HT1080 (cell line): ENCODE data around the gene ZBTB21. TPM values are rescaled to one million over a fixed set of nuclear protein-coding genes. Genes with fewer than 3 reads are reported as not detected.

ENCODE experiments used
- DNase-seq: peaks from one replicate; pipeline ENCODE4 v3.0.0-alpha.2; 2015; ENCODE audit warnings: low read depth
- polyA plus RNA-seq, 2 experiments: library from polyadenylated mRNA; depleted of rRNA; stranded (reverse); fragments of >200 nt; gene quantifications; 2 replicates each; pipeline ENCODE4 v1.2.3, GENCODE V29; 2015
- total RNA-seq: library from RNA; depleted of rRNA; stranded (reverse); fragments of >200 nt; shearing (Covaris generic); gene quantifications from 2 replicates; pipeline ENCODE4 v1.2.3, GENCODE V29; 2014; rRNA removed

The ZBTB21 gene
- 8.3 and 11.3 TPM in 2 replicates for total RNA-seq
- polyA plus RNA-seq (2015; cell fraction: cytosol; rRNA removed), result 6.4 and 10.0 TPM in 2 replicates
- polyA plus RNA-seq (2015; cell fraction: nucleus; rRNA removed), result 11.9 and 16.2 TPM in 2 replicates

DNA sequence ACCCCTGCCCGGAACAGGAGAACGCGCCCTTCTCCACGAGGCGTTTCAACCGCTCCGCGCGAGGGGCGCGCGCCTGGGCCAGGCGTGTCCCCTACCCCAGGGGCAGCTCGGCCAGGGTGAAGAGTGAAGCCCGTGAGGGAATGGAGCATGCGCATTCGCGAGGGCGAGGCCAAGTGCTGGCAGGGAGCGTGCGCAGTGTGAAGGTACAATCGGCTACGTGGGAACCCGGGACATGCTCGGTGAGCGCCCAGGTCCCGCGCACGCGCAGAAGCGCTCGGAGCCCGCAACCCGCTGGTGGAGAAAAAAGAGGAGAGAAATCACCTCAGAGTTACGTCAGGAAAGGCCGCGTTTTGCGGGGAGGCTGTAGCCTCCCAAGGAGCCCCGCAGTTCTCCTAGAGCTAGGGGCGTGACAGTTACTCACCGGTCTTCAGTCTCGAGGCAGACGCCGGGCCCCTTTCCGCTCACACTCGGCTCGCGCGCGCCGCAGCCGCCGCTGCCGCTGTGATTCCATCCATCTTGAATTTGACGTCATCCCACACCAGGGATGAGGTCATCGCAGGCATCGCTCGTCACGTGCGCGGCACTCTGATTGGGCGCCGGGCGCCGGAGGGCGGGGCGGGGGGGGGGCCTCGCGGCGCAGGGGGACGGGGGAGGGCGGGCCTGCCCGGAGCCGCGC lies at the start of gene ZBTB21:
Gene ZBTB21, minus strand, starts transcription at position 530 of the 676 bp plus-strand sequence. CDS start 16,265 bp downstream, outside the sequence.
- DNase-seq, result peak; percentile 96

DNA sequence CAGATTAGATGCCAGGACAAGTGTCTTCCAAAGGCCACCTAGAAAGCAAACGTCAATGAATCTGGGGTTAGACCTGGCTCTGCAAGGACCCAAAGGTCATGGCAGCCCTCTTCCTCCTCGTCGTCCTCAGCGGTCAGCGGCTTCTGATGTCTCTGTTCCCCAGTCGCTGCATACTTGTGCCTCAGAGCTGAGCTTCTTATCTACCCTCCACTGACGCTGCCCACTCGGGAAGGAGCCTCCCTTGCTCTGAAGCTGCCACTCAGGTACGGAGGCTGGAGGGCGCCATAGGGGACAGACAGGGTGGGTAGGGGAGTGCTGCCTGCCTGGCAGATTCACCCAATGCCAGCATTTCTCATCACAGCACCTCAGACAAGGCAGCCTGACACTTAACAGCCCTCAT lies 49.6 kb upstream of the ZBTB21 start:
- no peak for DNase-seq

DNA sequence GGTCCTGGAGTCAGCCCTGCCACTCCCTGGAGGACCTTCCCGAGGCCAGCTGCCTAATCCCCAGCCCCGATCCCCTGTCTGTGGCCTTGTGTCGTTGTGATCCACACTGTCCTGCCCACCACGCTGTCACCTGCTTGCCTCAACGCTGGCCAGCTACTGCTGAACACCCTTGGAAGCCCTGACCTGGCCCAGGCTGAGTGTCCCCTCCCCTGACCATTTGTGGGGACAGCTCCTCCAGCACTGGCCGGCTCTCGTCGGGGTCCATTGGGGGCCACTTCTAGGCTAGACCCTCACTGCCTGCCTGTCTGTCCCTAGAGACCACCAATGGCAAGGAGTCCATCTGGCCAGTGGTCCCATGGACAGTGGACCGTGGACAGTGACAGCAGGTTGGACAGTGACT lies 49.0 kb upstream of the ZBTB21 start:
- DNase-seq, result no peak

DNA sequence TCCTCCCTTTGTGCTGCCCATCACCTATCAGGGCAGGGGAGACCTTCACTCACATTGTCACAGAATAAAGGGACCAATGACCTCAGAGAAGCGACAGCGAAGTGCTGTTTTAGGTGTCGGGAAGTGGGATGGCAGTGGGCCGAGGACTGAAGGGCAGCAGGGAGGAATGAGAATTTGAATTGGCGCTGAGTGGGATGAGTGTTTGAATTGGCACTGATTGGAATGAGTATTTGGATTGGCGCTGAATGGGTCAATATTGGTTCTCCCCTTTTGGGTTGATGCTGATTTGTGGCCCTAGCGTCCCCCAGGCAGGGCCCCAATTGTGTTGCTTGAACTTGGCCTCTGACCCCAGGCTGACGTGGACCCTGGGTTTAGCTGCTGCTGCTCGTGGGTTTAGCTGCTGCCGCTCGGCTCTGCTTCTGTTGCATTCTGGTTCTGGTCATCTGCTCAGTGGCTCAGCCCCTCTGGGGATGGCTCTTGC lies 48.5 kb upstream of the ZBTB21 start:
- no peak for DNase-seq

DNA sequence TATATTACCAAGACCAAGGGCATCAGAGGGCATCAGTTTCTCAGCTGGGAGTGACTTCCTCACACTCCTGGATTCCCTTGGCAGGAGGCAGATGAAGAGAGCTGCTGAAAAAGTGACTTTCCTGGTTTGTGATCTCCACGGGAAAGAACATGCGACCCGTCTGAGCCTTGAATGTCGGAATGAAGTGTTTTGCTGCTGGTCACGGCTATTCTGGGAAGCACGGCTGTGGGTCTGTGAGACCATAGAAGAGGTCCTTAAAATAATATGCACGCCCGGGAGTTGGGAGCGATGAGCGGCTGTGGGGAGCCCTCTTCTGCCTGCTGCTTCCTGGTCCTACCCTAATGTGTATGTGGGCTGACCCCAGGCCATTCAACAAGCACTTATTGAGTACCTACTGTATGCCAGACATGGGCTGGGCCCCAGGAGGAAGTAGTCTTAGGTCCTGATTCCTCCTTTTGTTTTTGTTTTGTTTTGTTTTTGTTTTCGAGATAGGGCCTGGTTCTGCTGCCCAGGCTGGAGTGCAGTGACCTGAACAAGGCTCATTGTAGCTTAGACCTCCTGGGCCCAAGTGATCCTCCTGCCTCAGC lies 47.8 kb upstream of the ZBTB21 start:
- DNase-seq, result no peak

DNA sequence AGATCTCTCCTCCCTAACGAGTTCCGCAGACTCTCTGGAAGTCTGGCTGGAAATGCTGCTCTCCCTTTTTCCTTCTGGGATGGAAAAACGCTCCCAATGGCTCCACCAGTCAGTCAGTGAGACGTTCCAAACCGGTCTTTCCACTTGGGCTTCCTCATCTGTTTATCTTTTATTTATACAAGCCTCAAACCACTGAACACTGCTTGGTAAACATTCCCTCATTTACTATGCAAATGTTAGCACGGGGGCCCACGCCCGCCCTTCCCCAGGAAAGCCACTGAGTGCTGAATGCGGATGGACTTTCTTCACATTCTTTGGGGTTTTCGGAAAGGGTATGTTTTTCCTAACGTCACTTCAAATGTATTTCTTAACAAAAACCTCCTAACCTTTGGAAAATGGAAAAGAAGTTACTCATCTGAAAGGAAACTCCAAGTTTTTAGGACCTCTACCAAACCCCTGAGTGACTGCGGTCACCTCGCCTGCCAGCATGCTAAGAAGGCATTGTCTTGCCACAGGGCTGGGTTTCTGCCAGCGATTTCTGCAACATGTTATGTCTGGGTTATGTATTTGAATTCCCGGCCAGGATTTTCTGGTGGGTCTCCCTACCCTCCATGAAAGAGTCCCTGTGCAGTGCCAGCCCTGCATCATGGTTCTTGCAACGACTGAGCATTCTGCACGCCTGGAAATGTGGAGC lies 47.0 kb upstream of the ZBTB21 start:
- peak; percentile 29 for DNase-seq

DNA sequence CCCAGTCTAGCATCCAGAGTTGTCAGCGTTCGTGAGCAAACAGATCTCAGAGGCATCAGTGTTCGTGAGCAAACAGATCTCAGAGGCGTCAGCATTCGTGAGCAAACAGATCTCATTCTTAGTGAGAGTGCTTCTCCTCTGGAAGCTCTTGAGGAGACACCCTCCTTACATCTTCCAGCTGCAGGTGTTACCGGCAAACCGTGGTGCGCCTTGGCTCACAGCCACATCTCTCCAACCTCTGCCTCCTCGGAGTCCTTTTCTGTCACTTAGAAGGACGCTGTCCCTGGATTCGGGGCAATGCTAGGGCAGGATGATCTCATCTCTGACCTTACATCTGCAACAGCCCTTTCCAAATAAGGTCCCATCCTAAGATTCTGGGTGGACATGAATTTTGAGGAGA lies 46.3 kb upstream of the ZBTB21 start:
- no peak for DNase-seq

DNA sequence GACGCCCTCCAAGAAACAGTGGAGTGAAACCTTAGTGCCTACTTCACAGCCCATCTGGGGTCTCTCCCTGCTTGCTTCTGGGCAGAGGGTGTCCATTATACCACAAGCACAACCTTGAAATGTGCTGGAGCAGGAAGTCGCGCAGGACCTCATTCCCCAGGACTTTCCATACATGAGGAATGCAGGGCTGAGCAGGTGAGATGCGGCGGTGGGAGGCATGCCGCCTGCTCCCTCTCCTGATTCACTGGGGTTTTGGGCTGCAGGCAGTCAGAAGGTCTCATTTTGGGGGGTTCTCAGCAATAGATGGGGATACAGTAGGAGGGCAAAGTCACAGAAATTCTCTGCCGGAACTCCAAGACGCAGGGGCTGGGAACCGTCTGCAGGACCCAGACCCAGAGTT lies 45.3 kb upstream of the ZBTB21 start:
- no peak for DNase-seq

DNA sequence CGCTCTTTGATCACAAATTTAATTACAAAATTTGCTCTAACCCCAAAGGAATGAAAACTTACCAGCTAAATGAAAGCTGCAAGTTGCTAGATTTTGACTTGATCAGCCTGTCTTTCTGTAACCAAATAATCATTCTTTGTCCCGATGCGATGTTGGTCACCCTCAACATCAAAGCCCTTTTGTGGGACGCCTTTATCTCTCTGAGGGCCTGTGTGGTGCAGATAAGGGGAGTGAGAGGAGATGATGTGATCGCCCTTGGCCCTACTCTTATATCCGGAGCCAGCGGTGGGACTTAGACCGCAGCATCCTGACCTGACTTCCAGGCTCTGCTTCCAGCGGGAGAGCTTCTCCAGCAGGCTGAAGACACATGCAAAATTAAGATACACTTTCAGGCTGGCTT lies 41.6 kb upstream of the ZBTB21 start:
- DNase-seq, result peak; percentile 39

DNA sequence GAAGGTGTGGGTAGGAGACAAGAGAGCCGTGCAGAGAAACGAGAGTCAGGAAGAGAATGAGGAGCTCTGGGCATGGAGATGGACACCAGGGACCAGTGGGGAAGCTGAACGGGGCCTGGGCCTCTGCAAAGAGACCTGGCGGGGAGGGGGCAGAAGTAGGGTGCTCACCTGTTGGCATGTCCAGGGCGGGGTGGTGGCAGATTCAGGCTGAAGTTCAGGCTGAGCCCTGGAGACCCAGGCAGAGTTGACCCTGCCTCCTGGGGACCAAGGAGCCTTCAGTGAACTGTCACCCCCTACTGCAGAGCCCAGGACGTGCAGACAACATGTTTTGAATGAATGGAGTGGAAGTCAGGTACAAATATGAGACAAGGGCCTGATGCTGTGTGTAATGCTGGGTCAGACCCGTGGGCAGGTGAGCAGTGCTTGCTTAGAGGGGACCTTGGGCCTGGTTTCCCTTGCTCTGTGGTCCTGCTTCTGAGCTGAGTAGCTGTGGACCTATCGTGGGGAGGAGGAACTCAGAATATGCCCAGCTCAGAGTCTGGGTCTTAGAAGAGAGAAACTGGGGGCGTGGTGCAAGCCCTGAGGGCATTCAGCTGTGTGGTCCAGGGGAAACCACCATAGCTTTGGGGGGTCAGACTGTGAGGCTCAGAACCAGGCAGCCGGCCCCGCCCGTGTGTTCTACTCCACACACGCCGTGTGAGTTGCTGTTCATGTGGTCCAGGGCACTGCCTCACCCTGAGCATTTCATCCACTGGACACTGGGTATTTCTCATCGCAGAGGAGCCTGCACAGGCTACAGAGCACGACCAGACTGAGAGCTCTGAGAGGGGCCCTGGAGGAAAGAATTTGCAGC lies 39.6 kb upstream of the ZBTB21 start:
- no peak for DNase-seq

DNA sequence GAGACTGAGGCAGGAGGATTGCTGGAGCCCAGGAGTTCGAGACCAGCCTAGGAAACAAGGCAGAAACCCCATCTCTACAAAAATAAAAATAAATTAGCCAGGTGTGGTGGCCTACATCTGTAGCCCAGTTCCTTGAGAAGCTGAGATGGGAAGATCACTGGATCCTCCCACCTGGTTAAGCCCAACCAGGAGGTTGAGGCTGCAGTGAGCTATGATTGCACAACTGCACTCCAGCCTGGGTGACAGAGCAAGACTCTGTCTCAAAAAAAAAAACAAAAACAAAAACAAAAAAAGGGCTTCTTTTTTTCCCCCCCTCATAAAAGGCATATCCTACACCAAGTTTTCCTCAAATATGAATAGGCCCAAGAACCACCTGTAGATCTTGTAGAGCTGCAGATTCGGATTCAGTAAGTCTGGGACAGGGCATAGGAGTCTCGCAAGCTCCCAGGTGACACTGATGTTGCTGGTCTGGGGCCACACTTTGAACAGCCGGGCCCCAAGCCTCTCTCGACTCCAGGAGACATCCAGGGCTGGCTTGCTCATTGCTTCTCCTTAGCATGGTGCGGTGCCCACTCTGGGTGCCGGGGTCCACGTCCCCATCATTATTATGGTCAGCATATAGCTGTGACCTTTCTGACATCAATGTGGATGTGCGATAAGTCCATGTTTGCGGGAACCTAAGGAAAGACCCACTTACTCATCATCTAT lies 38.9 kb upstream of the ZBTB21 start:
- no peak for DNase-seq

DNA sequence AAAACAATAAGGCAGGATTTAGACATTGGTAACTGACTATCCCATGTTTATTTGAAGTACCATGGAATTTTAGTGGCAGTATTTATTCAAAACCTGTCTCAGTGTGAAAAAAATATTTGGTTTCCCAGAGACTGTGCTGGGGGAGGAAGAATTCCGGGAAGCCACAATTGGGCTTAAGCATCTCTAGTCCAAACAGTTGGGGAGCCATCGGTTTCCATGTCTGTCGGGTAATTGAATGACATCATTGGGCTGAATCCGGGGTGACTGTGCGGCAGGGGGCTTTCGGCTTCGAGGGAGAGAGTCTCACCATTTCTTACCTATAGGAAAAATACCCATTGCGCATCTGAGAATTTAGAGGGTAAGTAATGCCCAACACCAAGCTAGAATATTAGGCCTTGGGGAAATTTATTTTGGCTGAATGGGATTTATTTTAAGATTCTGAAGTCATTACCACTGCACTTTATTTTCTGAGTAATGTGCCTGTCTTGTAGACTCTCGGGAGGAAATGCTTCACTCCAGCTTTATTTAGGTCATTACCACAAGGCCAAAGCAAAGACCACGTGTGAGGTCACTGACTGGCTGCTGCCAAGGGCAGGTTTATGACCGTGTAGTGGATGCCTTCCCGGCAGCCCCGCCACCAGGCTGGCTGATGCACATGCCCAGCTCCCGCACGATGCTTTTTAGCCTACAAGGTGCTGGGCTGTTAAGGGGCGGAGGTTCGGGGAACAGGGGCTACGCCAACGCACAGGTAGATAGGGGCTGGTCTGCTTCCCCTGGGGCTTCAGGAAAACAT lies 37.9 kb upstream of the ZBTB21 start:
- peak; percentile 82 for DNase-seq

DNA sequence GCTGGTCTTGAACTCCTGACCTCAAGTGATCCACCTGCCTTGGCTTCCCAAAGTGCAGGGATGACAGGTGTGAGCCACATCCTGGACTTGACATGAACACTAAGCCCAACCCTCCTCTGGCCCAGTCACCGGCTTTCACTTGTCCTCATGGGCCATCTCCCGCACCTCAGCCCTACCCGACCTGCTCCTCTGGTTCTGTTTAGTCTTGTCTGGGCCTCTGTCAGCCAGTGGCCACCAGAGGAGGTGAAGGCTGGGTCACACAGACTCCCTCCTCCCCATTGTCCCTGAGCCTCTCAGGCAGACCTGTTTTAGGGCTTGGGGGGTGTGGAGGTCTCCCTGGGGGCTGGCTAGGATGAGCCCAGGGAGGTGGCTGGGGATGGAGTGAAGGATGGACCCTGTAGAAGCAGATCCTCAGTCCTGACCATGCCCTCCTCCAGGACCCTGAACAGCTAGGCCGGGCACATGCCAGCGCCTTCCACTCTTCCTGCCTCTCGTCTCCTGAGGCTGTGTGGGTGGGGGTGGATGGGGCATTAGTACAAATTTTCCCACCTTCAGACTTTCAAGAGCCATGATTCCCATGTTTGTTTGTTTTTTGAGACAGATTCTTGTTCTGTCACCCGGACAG lies 34.8 kb upstream of the ZBTB21 start:
- no peak for DNase-seq

DNA sequence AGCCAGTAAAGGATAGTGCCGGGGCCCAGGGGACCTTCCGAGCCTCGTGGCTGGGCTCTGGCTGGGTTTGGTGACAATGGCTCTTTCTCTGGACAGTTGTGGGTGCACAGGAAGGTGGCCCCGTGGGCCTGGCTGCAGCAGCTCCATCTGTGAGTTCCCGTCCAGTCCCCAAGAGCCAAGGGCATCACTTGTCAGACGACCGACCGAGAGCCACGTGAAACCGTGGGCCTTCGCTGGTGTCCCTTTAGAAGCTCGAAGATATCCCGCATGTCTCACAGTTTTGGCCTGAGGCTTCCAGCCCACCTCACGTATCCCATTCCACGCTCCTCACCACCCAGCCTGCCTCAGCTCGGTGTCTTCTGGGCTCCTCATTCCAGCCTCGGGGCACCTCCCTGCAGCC lies 33.8 kb upstream of the ZBTB21 start:
- no peak for DNase-seq

DNA sequence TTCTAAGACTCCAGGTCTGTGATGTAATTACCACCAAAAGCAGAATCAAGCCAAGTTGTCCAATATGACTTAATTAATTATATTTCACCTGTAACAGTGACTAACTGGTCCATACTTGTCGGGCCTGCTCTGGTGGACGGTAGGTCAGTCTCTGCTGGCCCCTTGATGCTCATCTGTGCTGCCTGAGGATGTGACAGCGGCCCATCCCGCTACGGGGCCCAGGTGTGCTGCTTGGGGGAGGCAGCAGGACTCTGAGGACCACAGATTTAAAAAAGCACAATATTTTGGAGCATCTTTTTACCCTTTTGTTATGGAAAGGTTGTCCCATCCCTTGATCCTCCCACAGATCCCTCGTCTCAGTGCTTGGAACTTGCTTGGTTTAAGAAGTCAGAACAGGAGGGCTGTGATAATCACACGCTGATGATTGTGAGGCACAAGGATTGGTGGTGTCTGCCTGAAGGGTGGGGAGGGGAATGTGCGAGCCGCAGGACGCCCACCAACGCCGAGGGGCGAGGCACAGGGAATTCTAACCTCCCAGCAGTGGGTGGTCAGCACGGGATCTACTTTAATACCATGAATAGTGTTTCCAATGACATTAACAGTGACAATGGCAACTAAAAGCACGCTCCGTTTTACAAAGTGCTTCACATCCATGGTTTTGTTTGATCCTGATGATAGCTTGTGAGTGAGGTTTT lies 33.2 kb upstream of the ZBTB21 start:
- DNase-seq, result no peak

DNA sequence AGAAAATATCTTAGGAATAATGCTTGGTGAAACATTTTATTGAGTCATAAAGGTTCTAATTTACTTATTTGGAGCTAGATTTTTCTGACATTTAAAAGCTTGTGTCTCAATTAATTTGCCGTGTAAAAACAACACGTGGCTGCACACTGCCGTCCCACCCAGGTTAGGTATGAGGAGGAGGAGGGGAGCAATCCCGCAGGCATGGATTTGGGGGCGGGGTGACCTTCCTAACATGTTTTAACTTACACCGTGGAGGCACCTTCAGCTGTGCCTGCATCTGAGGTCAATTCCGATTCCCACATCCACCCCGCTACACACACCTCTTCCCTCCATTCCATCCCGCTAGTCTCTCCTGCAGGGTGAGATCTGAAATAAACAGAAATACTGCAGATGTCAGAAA lies 32.5 kb upstream of the ZBTB21 start:
- DNase-seq, result no peak

DNA sequence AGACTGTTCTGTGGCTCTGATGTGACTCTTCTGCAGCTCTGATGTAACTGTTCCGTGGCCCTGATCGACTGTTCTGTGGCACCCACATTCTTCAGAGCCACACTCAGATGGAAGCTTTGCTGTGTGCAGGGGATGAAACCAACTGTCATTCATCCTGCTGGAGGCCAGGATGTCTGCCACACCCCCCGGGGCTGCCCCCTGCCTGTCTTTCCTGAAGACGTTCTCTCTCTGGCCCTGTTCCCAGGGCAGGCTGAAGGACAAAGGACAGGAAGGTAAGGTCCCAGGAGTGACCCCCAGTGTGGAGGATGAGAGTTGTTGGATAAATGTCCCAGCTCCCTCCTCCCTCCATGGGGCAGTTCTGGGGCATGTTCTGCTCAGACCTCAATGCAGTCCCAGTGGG lies 31.6 kb upstream of the ZBTB21 start:
- DNase-seq, result no peak

DNA sequence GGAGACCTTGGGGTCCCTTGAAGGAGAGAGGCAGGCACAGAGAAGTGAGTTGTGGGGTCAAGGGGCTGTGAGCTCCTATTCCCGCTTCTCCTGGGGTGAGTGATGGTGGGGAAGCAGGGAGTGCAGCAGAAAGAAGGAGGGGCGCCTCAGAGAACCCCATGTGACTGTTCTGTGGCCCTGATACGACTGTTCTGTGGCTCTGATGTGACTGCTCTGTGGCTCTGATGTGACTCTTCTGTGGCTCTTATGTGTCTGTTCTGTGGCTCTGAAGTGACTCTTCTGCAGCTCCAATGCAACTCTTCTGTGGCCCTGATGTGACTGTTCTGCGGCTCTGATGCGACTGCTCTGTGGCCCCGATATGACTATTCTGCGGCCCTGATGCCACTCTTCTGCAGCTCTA lies 31.1 kb upstream of the ZBTB21 start:
- DNase-seq, result no peak
